Thyroid gland (tissue), 4 donors: Measurements from ENCODE around the gene ATXN1.

Experiments used
- POLR2A ChIP-seq, 2 donors: fragments of 450-650 bp; IDR thresholded peaks; one replicate each; pipeline ENCODE4 v1.6.1; 2017; ENCODE audit warnings: antibody characterized with exemption in 2 of 2, mild to moderate bottlenecking in 2 of 2, moderate library complexity in 1 of 2
- TF ChIP-seq, protein P1 (sequence below), 6 experiments: fragments of 200-600 bp in 3 of 6; fragments of 450-650 bp in 3 of 6; sonication (generic) in 3 of 6; IDR thresholded peaks; one replicate each; pipeline ENCODE4 v1.5.1; 2016 to 2019; ENCODE audit warnings: antibody characterized with exemption in 6 of 6, mild to moderate bottlenecking in 2 of 6, inconsistent platforms in 1 of 6, moderate library complexity in 1 of 6

DNA sequence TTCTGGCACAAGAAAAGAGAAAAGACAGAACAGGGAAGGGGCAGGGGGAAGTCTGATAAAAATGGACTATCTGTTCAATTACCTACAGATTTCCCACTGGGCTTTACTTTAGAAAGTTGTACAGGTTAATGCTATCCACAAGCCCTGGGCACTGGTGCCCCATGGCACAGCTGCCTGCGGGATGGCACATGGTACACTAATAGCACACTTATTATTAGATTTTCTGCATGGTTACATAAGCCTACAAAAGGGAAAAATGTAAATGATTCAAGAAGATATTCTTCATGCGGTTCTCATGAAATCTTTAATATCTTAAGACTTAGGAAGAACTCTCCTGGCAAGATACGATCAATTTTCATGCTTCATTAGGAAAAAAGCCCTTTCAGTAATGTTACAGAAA, 385.4 kb downstream of the ATXN1 start:
- TF ChIP-seq, protein P1, sequence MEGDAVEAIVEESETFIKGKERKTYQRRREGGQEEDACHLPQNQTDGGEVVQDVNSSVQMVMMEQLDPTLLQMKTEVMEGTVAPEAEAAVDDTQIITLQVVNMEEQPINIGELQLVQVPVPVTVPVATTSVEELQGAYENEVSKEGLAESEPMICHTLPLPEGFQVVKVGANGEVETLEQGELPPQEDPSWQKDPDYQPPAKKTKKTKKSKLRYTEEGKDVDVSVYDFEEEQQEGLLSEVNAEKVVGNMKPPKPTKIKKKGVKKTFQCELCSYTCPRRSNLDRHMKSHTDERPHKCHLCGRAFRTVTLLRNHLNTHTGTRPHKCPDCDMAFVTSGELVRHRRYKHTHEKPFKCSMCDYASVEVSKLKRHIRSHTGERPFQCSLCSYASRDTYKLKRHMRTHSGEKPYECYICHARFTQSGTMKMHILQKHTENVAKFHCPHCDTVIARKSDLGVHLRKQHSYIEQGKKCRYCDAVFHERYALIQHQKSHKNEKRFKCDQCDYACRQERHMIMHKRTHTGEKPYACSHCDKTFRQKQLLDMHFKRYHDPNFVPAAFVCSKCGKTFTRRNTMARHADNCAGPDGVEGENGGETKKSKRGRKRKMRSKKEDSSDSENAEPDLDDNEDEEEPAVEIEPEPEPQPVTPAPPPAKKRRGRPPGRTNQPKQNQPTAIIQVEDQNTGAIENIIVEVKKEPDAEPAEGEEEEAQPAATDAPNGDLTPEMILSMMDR (IDR thresholded peaks at IDR 0.05), result no peak
- TF ChIP-seq POLR2A (IDR thresholded peaks at IDR 0.05), result no peak
